Smooth muscle cell (in vitro differentiated cells): Measurements from ENCODE around the gene DPEP1. TPM values are rescaled to one million over a fixed set of nuclear protein-coding genes. Genes with fewer than 3 reads are reported as not detected.

Experiments
- DNase-seq: peaks from one replicate; lab custom pipeline; 2025; ENCODE audit not compliant: unreplicated experiment; lab: John Stamatoyannopoulos, UW
- H2AFZ ChIP-seq: fragments of 200-600 bp; sonication (generic); 2 replicates; pipeline ENCODE4 v1.6.0; 2016; ENCODE audit warnings: antibody characterized with exemption, low read depth, mild to moderate bottlenecking
- H3F3A ChIP-seq: fragments of 200-600 bp; sonication (generic); 2 replicates; pipeline ENCODE4 v1.6.0; 2017; ENCODE audit warnings: antibody characterized with exemption, low read depth
- H3K27ac ChIP-seq: fragments of 200-600 bp; sonication (generic); 2 replicates; pipeline ENCODE4 v1.5.1; 2016; ENCODE audit warnings: low read depth, mild to moderate bottlenecking
- H3K27me3 ChIP-seq: fragments of 200-600 bp; sonication (generic); 2 replicates; pipeline ENCODE4 v1.6.1; 2016; ENCODE audit warnings: low read depth, mild to moderate bottlenecking
- H3K36me3 ChIP-seq: fragments of 200-600 bp; sonication (generic); 2 replicates; pipeline ENCODE4 v1.5.1; 2016; ENCODE audit warnings: low read depth
- H3K4me1 ChIP-seq: fragments of 200-600 bp; sonication (generic); 2 replicates; pipeline ENCODE4 v1.5.1; 2016; ENCODE audit warnings: low read depth
- H3K4me2 ChIP-seq: fragments of 200-600 bp; sonication (generic); 2 replicates; pipeline ENCODE4 v1.6.0; 2016; ENCODE audit warnings: mild to moderate bottlenecking
- H3K4me3 ChIP-seq: fragments of 200-600 bp; sonication (generic); 2 replicates; pipeline ENCODE4 v1.5.1; 2016; ENCODE audit warnings: mild to moderate bottlenecking
- H3K79me2 ChIP-seq: fragments of 200-600 bp; sonication (generic); 2 replicates; pipeline ENCODE4 v1.6.0; 2016; ENCODE audit warnings: low read depth, mild to moderate bottlenecking
- H3K9ac ChIP-seq: fragments of 200-600 bp; sonication (generic); 2 replicates; pipeline ENCODE4 v1.6.0; 2016; ENCODE audit warnings: low read depth
- H3K9me3 ChIP-seq: fragments of 200-600 bp; sonication (generic); replicated peaks from 2 replicates; pipeline ENCODE4 v1.5.1; 2016; ENCODE audit warnings: low read depth
- H4K20me1 ChIP-seq: fragments of 200-600 bp; sonication (generic); 2 replicates; pipeline ENCODE4 v1.6.0; 2016; ENCODE audit warnings: low read depth
- CTCF ChIP-seq: fragments of 200-600 bp; sonication (generic); IDR thresholded peaks from 2 replicates; pipeline ENCODE4 v1.5.1; 2017; ENCODE audit warnings: borderline replicate concordance, mild to moderate bottlenecking, antibody characterized with exemption; ENCODE audit not compliant: insufficient read depth, poor library complexity, severe bottlenecking
- WGBS: methylation state at CpG from one replicate; pipeline ENCODE4 v1.1.7; 2016; ENCODE audit warnings: low lambda C conversion rate; 5-methylcytosine and 5-hydroxymethylcytosine counted together
- polyA plus RNA-seq: library from polyadenylated mRNA; unstranded; fragments of >200 nt; fragmentation: Nextera tagmentation; extraction: Ambion mirVana; gene quantifications from 2 replicates; pipeline ENCODE4 v1.2.1, GENCODE V29; 2016
- total RNA-seq: library from RNA; depleted of rRNA; stranded (reverse); fragments of >200 nt; gene quantifications from 2 replicates; pipeline ENCODE4 v1.2.3, GENCODE V29; 2014

The DPEP1 gene
- total and polyA plus RNA-seq, 2 experiments from 2014 or later, result not detected

DNA sequence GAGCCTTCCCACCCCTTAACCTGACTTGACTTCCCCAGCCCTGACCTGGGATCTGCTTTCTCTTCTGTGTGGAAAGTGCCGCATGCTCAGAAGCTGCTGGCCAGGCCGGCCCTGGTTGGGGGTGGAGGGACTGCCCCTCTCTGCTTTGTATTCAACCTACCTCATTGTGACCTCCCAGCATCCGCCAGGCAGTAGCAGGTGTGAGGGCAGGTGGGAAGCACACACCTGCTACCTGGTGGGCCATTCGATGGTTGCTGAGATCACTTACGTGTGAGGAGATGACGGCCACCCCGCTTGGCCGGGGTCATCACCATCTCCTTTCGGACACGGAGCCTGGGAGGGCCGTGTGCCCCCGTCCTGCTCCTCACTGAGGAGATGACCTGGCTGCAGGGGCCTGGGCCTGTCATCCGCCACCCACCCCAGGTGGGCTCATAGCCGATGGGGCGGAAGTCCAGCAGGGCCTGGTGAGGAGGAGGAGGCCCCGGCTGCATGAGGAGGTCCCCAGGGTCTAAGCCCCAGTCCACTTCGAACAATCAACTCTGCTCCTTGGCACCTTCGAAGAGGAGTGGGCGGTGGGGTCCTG lies 30.7 kb upstream of the DPEP1 start:
- no peak overlapping the region for H3K9ac ChIP-seq

GRCh38 chr16:89583197-89583894 lies 30.1 kb upstream of the DPEP1 start:
- Histone ChIP-seq H2AFZ (no peak overlapping the region), H3K27me3 (no peaks in the 10 kb centered on the region), H3K4me1 (no peaks in the 10 kb centered on the region), H3K79me2 (no peaks in the 10 kb centered on the region), H3K27ac (no peak overlapping the region), H3K9ac (no peak overlapping the region), H4K20me1 (no peaks in the 10 kb centered on the region), H3K4me3 (no peak overlapping the region), H3F3A (no peaks in the 10 kb centered on the region), H3K4me2 (no peak overlapping the region), H3K36me3 (no peaks in the 10 kb centered on the region), H3K9me3 (no peaks in the 10 kb centered on the region)
- DNase-seq, result no peak
- 94% methylated on average over 33 of the region's 36 CpGs for WGBS
- TF ChIP-seq CTCF, result no peak

More for the DNA sequence above, 30.7 kb upstream of the DPEP1 start:
- no peak overlapping the region for H3K4me2 ChIP-seq
- no peaks in the 10 kb centered on the region for H3K27me3 ChIP-seq
- WGBS, result 98% methylated on average over 19 of the region's 19 CpGs
- no peak for TF ChIP-seq CTCF
- H3K36me3 ChIP-seq, result no peaks in the 10 kb centered on the region
- H3K4me1 ChIP-seq, result no peaks in the 10 kb centered on the region
- H2AFZ ChIP-seq, result no peak overlapping the region
- no peaks in the 10 kb centered on the region for H4K20me1 ChIP-seq
- no peaks in the 10 kb centered on the region for H3K9me3 ChIP-seq
- H3K79me2 ChIP-seq, result no peaks in the 10 kb centered on the region
- DNase-seq, result no peak
- H3K4me3 ChIP-seq, result no peak overlapping the region
- H3K27ac ChIP-seq, result no peak overlapping the region
- no peaks in the 10 kb centered on the region for H3F3A ChIP-seq

DNA sequence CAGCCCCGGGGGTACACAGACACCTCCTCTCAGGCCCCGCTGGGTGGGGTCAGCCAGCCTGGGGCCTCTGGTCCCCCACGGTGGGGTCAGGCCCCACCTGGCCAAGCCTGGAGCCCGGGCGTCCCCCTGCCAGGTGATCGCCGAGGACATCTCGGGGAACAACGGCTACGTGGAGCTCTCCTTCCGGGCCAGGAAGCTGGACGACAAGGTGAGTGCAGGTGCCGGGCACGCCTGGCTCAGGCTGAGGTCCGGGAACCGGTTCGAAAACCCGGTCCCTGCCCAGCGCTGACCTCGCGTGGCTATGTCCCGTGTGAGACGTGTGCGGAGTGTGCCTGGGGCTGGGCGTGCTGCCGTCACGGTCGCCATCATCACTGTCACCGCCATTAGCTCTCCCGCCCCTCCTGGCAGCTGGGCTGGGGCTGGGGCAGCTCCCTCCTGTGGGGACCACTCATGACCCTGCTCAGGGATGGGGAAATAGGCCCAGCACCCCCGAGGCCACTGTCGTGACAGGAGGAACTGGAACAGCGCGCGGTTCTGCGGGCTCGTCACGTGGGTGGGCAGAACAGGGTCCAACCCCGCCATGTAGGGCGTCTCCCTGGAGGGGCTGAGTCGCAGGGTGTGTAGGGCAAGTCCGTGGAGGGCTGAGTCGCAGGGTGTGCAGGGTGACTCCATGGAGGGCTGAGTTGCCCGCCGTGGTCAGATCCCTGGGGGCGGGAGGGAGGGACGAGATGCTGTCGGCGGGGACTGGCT lies 29.4 kb upstream of the DPEP1 start:
- DNase-seq, result no peak
- no peaks in the 10 kb centered on the region for H4K20me1 ChIP-seq
- 93% methylated on average over 29 of the region's 49 CpGs for WGBS

More for the DNA sequence above, 29.4 kb upstream of the DPEP1 start:
- TF ChIP-seq CTCF, result no peak
- Histone ChIP-seq H3K4me2 (no peak overlapping the region), H3K9ac (no peak overlapping the region), H3K4me1 (no peaks in the 10 kb centered on the region), H3K36me3 (no peaks in the 10 kb centered on the region), H3K27ac (no peak overlapping the region), H2AFZ (no peak overlapping the region), H3K27me3 (no peaks in the 10 kb centered on the region), H3K4me3 (no peak overlapping the region), H3F3A (no peaks in the 10 kb centered on the region), H3K79me2 (no peaks in the 10 kb centered on the region), H3K9me3 (no peaks in the 10 kb centered on the region)
